BLaER1 (cell line): ENCODE measurements around the gene TST.

Experiments
- H3K27ac ChIP-seq: shearing (Covaris generic); formaldehyde crosslinking; 2 replicates; pipeline ENCODE4 v1.8.1; 2022
- H3K27me3 ChIP-seq: shearing (Covaris generic); formaldehyde crosslinking; 2 replicates; pipeline ENCODE4 v1.8.1; 2022
- H3K36me3 ChIP-seq: shearing (Covaris generic); formaldehyde crosslinking; 2 replicates; pipeline ENCODE4 v1.8.1; 2022
- H3K4me1 ChIP-seq: shearing (Covaris generic); formaldehyde crosslinking; 2 replicates; pipeline ENCODE4 v1.8.1; 2022
- H3K4me2 ChIP-seq: shearing (Covaris generic); formaldehyde crosslinking; 2 replicates; pipeline ENCODE4 v1.8.1; 2022
- H3K4me3 ChIP-seq: shearing (Covaris generic); formaldehyde crosslinking; 2 replicates; pipeline ENCODE4 v1.8.1; 2022
- H3K9ac ChIP-seq: shearing (Covaris generic); formaldehyde crosslinking; 2 replicates; pipeline ENCODE4 v1.8.1; 2022
- H3K9me3 ChIP-seq: shearing (Covaris generic); formaldehyde crosslinking; 2 replicates; pipeline ENCODE4 v1.8.1; 2022
- H4K20me1 ChIP-seq: shearing (Covaris generic); formaldehyde crosslinking; 2 replicates; pipeline ENCODE4 v1.8.1; 2022
- Cebpa-rat ChIP-seq: shearing (Covaris generic); IDR thresholded peaks from 2 replicates; pipeline ENCODE4 v1.8.1; 2022

The TST gene

DNA sequence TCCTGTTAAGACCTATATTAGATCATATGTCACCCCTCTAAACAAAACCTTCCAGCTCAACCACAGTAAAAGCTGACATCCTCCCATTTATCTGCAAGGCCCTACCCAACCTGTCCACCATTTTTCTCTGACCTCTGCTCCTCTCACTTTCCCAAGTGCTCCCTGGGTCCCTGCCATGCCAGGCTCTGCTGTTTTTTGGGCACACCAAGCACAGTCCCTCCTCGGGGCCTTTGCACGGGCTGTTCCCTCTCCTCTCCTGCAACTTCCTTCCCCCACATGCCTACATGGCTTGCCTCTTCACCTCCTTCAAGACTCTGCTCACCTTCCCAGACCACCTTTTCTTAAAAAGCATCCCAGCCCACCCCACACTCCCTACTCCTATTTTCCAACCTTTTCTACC is 9.8 kb downstream of the TST start:
- H3K4me1 ChIP-seq, result peaks cover 21% of the 10 kb centered on the region
- H3K9ac ChIP-seq, result no peak overlapping the region
- no peaks in the 10 kb centered on the region for H3K9me3 ChIP-seq
- no peaks in the 10 kb centered on the region for H3K27me3 ChIP-seq
- no peak overlapping the region for H3K4me2 ChIP-seq
- peaks cover 9% of the 10 kb centered on the region; the same call in 1 of the 2 replicates for H3K36me3 ChIP-seq
- no peak for TF ChIP-seq Cebpa-rat
- peaks cover 3% of the 10 kb centered on the region; the same call in 1 of the 2 replicates for H4K20me1 ChIP-seq
- H3K27ac ChIP-seq, result no peak overlapping the region
- H3K4me3 ChIP-seq, result no peak overlapping the region

- Histone ChIP-seq H3K9me3 (no peaks in the 10 kb centered on the region), H3K9ac (no peak overlapping the region), H3K36me3 (peaks cover 9% of the 10 kb centered on the region; the same call in 1 of the 2 replicates), H3K27ac (no peak overlapping the region), H3K27me3 (no peaks in the 10 kb centered on the region), H3K4me2 (peak overlapping the region; percentile 64), H3K4me3 (no peak overlapping the region), H3K4me1 (peaks cover 21% of the 10 kb centered on the region), H4K20me1 (no peaks in the 10 kb centered on the region)
- no peak for TF ChIP-seq Cebpa-rat
Observed at GRCh38 chr22:37008365-37008764, 10.9 kb downstream of the TST start.

DNA sequence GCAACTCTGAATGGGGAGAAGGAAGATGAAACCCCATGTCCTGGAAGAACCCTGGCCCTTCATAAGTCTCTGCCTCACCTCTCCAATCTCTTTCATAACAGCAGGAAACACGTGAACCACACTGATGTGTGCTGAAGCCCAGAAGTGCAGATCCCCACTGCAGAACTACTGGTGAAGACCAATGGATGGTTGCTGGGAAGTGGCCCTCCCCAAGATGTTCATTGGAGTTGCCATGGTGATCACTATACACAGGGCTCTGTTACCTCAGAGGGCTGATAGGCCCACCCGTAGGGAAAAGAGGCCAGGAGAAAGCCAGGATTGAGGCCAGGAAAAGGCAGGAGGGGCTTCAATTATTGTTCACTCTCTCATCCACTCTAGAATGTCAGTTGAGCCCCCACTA is 11.6 kb downstream of the TST start:
- Histone ChIP-seq H3K27me3 (no peaks in the 10 kb centered on the region), H3K9ac (no peak overlapping the region), H3K4me3 (no peak overlapping the region), H4K20me1 (no peaks in the 10 kb centered on the region), H3K9me3 (no peaks in the 10 kb centered on the region), H3K4me1 (peaks cover 21% of the 10 kb centered on the region), H3K27ac (no peak overlapping the region), H3K4me2 (peak overlapping the region; percentile 64), H3K36me3 (peaks cover 9% of the 10 kb centered on the region; the same call in 1 of the 2 replicates)
- no peak for TF ChIP-seq Cebpa-rat

DNA sequence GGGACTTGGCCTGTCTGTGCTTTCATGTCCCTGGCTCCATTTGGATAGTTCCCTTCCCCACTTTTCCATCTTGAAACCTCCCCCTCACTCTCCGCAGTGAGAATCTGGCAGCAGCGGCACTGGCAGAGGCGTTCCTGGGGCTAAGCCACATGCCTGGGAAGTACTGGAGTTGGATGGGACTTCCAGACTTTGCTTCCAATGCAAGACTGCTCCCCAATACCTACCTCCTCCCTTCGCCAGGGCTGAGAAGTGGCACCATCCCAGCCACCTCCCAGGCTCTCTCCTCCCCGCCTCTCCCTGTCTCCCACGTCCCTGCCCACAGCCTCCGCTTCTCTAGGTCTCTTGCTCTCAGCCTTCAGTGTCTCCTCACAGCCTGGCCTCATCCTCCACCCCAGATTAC is 16.6 kb downstream of the TST start:
- Histone ChIP-seq H3K4me2 (no peak overlapping the region), H3K36me3 (no peaks in the 10 kb centered on the region), H3K4me3 (no peak overlapping the region), H3K27ac (no peak overlapping the region), H3K9ac (no peak overlapping the region), H4K20me1 (no peaks in the 10 kb centered on the region), H3K9me3 (no peaks in the 10 kb centered on the region), H3K27me3 (no peaks in the 10 kb centered on the region), H3K4me1 (peaks cover 4% of the 10 kb centered on the region)
- TF ChIP-seq Cebpa-rat, result no peak

DNA sequence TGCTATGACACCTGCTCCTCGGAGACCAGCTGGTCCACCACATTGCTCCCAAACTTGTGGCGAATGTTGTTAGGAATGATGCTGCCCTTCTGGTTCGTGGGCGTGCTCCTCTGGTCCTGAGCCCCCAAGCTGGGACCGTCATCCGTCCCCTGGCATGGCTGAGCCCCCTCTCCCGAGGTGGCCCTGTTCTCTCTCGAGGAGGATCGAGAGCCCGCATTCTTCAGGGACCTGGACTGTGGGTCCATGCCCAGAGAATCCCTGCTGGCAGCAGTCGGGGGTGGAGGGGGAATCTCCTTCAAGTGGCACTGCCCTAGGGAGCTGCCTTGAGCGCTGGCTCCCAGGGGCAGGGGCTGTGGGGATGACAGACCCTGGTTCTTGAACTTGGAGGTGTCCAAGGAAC is 17.4 kb downstream of the TST start:
- no peak overlapping the region for H3K27ac ChIP-seq
- H3K4me2 ChIP-seq, result no peak overlapping the region
- no peak for TF ChIP-seq Cebpa-rat
- H3K4me1 ChIP-seq, result no peaks in the 10 kb centered on the region
- H3K9ac ChIP-seq, result no peak overlapping the region
- H3K36me3 ChIP-seq, result no peaks in the 10 kb centered on the region
- no peak overlapping the region for H3K4me3 ChIP-seq
- no peaks in the 10 kb centered on the region for H4K20me1 ChIP-seq
- H3K9me3 ChIP-seq, result no peaks in the 10 kb centered on the region
- no peaks in the 10 kb centered on the region for H3K27me3 ChIP-seq

- Histone ChIP-seq H3K36me3 (no peaks in the 10 kb centered on the region), H3K9ac (no peak overlapping the region), H3K4me3 (no peak overlapping the region), H3K4me1 (no peaks in the 10 kb centered on the region), H3K27ac (no peak overlapping the region), H4K20me1 (no peaks in the 10 kb centered on the region), H3K4me2 (no peak overlapping the region), H3K27me3 (no peaks in the 10 kb centered on the region), H3K9me3 (no peaks in the 10 kb centered on the region)
- TF ChIP-seq Cebpa-rat, result no peak
Observed at GRCh38 chr22:37000676-37001534, 18.3 kb downstream of the TST start.

DNA sequence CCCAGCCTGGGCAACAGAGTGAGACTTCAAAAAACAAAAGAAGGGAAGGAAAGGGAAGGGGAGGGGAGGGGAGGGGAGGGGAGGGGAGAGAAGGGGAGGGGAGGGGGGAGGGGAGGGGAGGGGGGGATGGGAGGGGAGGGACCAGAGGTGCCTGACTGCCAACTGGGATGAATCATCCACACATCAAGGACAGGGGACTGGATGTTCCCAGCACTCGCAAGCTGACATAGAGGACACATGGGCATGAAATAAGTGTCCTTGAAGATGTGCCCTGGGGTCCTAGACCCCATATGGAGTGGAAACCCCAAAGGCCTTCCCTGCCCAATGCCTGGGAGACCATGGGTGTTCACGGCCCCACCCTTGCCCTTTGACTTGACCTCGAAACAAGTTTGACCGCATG is 19.8 kb downstream of the TST start:
- no peak overlapping the region for H3K4me3 ChIP-seq
- no peaks in the 10 kb centered on the region for H3K9me3 ChIP-seq
- H4K20me1 ChIP-seq, result no peaks in the 10 kb centered on the region
- no peaks in the 10 kb centered on the region for H3K27me3 ChIP-seq
- no peaks in the 10 kb centered on the region for H3K4me1 ChIP-seq
- no peak for TF ChIP-seq Cebpa-rat
- no peak overlapping the region for H3K27ac ChIP-seq
- H3K9ac ChIP-seq, result no peak overlapping the region
- H3K4me2 ChIP-seq, result no peak overlapping the region
- H3K36me3 ChIP-seq, result no peaks in the 10 kb centered on the region

DNA sequence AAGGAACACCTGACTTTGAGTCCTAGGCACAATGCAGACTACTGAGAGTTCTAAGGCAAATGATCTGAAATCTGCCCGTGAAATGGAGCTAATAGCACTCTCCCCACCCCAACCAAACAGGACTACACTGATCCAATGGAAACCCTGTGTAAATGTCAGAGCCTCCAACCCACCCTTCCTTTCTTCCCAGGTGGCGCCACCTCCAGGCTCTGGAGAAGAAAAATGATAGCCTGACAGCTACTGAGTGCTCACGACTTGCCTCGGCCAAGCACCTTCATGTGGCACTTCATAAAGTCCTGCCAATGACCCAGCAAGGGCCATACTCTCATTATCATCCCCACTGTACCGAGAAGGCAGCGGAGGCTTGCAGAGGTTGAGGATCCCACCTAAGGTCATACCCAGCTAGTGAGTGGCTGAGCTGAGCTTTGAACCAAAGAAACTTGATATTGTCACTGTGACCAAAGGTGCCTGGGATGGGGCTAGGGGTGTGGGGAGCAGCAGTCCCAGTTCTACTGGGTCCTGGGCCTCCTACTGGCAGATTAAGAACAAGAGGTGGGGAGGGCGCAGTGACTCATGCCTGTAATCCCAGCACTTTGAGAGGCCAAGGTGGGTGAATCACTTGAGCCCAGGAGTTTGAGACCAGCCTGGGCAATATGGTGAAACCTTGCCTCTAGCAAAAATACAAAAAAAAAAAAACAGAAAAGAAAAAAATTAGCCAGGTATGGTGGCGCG is 20.5 kb downstream of the TST start:
- no peak overlapping the region for H3K9ac ChIP-seq
- H4K20me1 ChIP-seq, result no peaks in the 10 kb centered on the region
- no peaks in the 10 kb centered on the region for H3K9me3 ChIP-seq
- no peaks in the 10 kb centered on the region for H3K4me1 ChIP-seq
- no peak for TF ChIP-seq Cebpa-rat
- H3K27me3 ChIP-seq, result no peaks in the 10 kb centered on the region
- no peaks in the 10 kb centered on the region for H3K36me3 ChIP-seq
- H3K4me2 ChIP-seq, result no peak overlapping the region
- no peak overlapping the region for H3K27ac ChIP-seq
- H3K4me3 ChIP-seq, result no peak overlapping the region

DNA sequence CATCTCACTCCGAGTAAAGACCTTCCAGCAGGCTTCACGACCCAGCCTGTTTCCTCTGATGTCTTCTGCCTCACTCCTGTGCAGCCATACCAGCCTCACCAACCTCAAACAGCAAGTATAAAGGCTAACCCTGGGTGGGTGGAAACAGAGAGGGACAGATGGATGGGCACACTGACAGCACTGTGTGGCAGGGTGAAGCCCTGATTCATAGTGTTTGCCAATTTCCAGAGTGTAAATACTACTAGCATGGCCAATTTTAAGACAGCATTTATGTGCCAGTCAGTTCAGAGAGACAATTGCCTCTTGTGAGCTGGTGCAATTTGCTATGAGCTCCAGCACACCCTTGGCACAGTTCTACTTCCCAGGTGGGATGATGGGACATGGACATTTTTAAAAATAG is 21.5 kb downstream of the TST start:
- no peak overlapping the region for H3K4me2 ChIP-seq
- no peaks in the 10 kb centered on the region for H3K27me3 ChIP-seq
- no peak overlapping the region for H3K9ac ChIP-seq
- H3K9me3 ChIP-seq, result no peaks in the 10 kb centered on the region
- no peaks in the 10 kb centered on the region for H3K36me3 ChIP-seq
- no peak overlapping the region for H3K27ac ChIP-seq
- no peak overlapping the region for H3K4me3 ChIP-seq
- H3K4me1 ChIP-seq, result no peaks in the 10 kb centered on the region
- TF ChIP-seq Cebpa-rat, result no peak
- no peaks in the 10 kb centered on the region for H4K20me1 ChIP-seq

- Histone ChIP-seq H3K4me2 (no peak overlapping the region), H3K4me1 (peaks cover 10% of the 10 kb centered on the region), H3K36me3 (no peaks in the 10 kb centered on the region), H3K4me3 (no peak overlapping the region), H3K27me3 (no peaks in the 10 kb centered on the region), H3K9me3 (peaks cover 2% of the 10 kb centered on the region), H4K20me1 (no peaks in the 10 kb centered on the region), H3K27ac (no peak overlapping the region), H3K9ac (no peak overlapping the region)
- TF ChIP-seq Cebpa-rat, result no peak
Observed at GRCh38 chr22:36991206-36991605, 28.0 kb downstream of the TST start.
